Measurements from ENCODE around the gene C10orf105. TPM values are rescaled to one million over a fixed set of nuclear protein-coding genes. Genes with fewer than 3 reads are reported as not detected.

C10orf105 gene
- total RNA-seq, 2 experiments from 2014 or later: 0.25 to 0.36 TPM

DNA sequence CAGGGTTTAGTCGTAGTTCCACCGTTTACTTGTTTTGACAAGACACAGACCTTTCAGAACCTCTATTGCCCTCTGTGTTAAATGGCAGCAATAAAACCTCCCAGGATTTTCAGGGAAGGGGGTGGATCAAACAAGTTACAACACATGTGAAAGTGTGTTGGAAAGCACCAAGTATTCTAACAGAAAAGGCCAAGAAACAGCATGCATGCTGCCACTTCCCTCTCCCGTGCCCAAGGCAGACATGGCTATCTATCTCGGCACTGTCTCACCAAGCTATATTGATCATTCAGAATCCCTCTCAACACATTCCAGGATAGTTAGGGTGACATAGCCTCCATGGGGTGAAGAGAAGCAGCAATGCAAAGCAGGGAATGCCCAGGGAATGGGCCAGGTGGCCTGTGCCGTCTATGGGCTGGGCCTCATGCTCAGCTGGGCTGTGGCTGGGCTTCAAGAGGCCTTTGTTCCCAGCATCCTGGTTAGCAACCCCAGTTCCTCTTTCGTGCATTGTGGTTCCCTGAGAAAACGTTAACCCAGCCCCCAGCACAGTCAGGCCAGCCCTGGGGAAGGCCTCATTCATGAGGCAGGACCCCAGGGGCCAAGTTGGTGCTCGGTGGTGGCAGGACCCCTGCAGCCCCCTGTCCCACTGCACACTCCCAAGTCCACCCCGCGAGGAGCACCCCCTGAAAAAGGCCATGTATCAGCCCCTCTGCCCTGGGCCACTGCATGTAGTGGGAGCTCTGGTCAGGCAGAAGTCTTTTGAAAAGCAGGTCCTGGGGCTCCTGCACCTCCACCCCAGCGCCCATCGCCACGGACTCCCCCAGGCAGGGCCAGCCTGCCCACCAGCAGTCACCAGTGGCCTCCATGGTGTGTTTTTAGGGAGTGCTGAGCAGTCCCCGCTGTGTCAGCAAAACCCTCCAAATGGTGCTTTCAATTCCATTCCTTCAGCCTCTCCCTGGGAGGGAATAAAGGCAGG, 28.3 kb upstream of the C10orf105 start:
- Mint-ChIP-seq H3K4me1 (ENCODE audit: low read depth) (peaks cover 97% of the 10 kb centered on the region), H3K4me3 (peak overlapping the region; percentile 62), H3K9me3 (no peaks in the 10 kb centered on the region), H3K27me3 (no peaks in the 10 kb centered on the region), H3K27ac (peak overlapping the region; percentile 96), H3K36me3 (ENCODE audit: low read depth) (peaks cover 39% of the 10 kb centered on the region)
- CTCF ChIA-PET: interaction anchor here (0.9 to 4.8 kb wide), 10 partner anchors 10 to 40 kb away, joined by 3 to 27 read pairs (median 4); partner anchors contain the start of gene VSIR
- POLR2A ChIA-PET: interaction anchor here (0.9 to 19.3 kb wide), 15 partner anchors 7 to 371 kb away, joined by 3 to 416 read pairs (median 10); partner anchors contain the start of genes PSAP and VSIR
- ATAC-seq (ENCODE audit: poor library complexity) (no peak), DNase-seq (peak in 3 of 14 experiments; percentile 37 to 57 (median 56))
- peaks cover 100% of the 10 kb centered on the region for H3K4me1 ChIP-seq (ENCODE audit: insufficient read depth, low read length)
- peaks cover 32% of the 10 kb centered on the region for H3K36me3 ChIP-seq (ENCODE audit: insufficient read depth, low read length)
- intact Hi-C loops (cut with DNase I, micrococcal nuclease): loop anchor here (1.0 to 2.0 kb wide), 4 partner anchors 9 to 25 kb away; partner anchors contain the start of gene VSIR (in 2 of the 2)
- no peaks in the 10 kb centered on the region for H3K27me3 ChIP-seq (ENCODE audit: control insufficient read depth in 1 of 2, insufficient read depth in 2 of 2, low read length in 2 of 2)
- H3K27ac ChIP-seq (ENCODE audit: low read depth in 1 of 2, low read length in 2 of 2): peak overlapping the region; percentile 74 to 75
- TF ChIP-seq CTCF (IDR thresholded peaks at IDR 0.05): no peak
- no peaks in the 10 kb centered on the region for H3K9me3 ChIP-seq (ENCODE audit: control insufficient read depth in 1 of 2, insufficient read depth in 1 of 2, low read length in 2 of 2)
- H3K4me3 ChIP-seq (ENCODE audit: low read length): no peak overlapping the region

DNA sequence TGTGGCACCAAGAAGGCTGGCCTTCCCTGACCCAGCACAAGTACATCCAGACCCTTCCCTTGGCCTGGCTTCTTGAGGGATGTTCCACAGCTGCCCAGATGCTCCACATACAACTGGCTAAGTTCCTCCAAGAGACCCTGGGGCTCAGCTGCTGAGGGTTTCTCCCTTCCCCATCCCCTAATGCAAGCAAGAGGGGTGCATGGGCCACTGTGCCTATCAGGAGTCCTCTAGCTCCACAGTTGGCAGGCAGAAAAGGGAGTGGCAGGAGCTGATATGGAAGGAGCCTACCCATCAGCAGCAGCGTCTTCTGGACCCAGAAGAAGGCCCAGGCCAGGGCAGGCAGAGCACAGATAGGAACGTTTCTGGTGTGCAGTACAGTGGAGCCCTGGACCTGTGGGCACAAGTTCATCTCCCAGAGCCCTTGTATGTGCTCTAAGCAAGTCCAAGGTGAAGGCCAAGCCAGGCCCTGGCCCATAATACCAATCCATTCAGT, 27.5 kb upstream of the C10orf105 start:
- CTCF ChIA-PET: interaction anchor here (0.9 to 4.8 kb wide), 4 partner anchors 10 to 39 kb away, joined by 3 to 27 read pairs (median 4); partner anchors contain the start of gene VSIR
- Histone ChIP-seq H3K4me3 (ENCODE audit: low read length) (no peak overlapping the region), H3K27ac (ENCODE audit: low read depth in 1 of 2, low read length in 2 of 2) (peak overlapping the region; percentile 74 to 75), H3K27me3 (ENCODE audit: control insufficient read depth in 1 of 2, insufficient read depth in 2 of 2, low read length in 2 of 2) (no peaks in the 10 kb centered on the region), H3K4me1 (ENCODE audit: insufficient read depth, low read length) (peaks cover 100% of the 10 kb centered on the region), H3K36me3 (ENCODE audit: insufficient read depth, low read length) (peaks cover 25% of the 10 kb centered on the region), H3K9me3 (ENCODE audit: control insufficient read depth in 1 of 2, insufficient read depth in 1 of 2, low read length in 2 of 2) (no peaks in the 10 kb centered on the region)
- Mint-ChIP-seq H3K9me3 (no peaks in the 10 kb centered on the region), H3K36me3 (ENCODE audit: low read depth) (peaks cover 32% of the 10 kb centered on the region), H3K27me3 (no peaks in the 10 kb centered on the region), H3K27ac (peak overlapping the region; percentile 96), H3K4me3 (peak overlapping the region; percentile 62), H3K4me1 (ENCODE audit: low read depth) (peaks cover 97% of the 10 kb centered on the region)
- no peak for TF ChIP-seq CTCF (IDR thresholded peaks at IDR 0.05)
- intact Hi-C loops (cut with DNase I, micrococcal nuclease): no loop called here
- no peak for ATAC-seq (ENCODE audit: poor library complexity)
- DNase-seq: no peak
- POLR2A ChIA-PET: interaction anchor here (1.2 to 19.3 kb wide), 5 partner anchors 10 to 52 kb away, joined by 3 to 416 read pairs (median 20); partner anchors contain the start of gene VSIR

GRCh38 chr10:71746344-71747037, 26.9 kb upstream of the C10orf105 start:
- intact Hi-C loops (cut with DNase I, micrococcal nuclease): no loop called here

More at GRCh38 chr10:71746344-71747037, 26.9 kb upstream of the C10orf105 start:
- H3K36me3 Mint-ChIP-seq (ENCODE audit: low read depth): peaks cover 26% of the 10 kb centered on the region
- peaks cover 97% of the 10 kb centered on the region for H3K4me1 Mint-ChIP-seq (ENCODE audit: low read depth)
- Histone ChIP-seq H3K4me1 (ENCODE audit: insufficient read depth, low read length) (peaks cover 100% of the 10 kb centered on the region), H3K36me3 (ENCODE audit: insufficient read depth, low read length) (peaks cover 19% of the 10 kb centered on the region), H3K4me3 (ENCODE audit: low read length) (no peak overlapping the region), H3K27ac (ENCODE audit: low read depth in 1 of 2, low read length in 2 of 2) (peak overlapping the region; percentile 74 to 75), H3K9me3 (ENCODE audit: control insufficient read depth in 1 of 2, insufficient read depth in 1 of 2, low read length in 2 of 2) (no peaks in the 10 kb centered on the region), H3K27me3 (ENCODE audit: control insufficient read depth in 1 of 2, insufficient read depth in 2 of 2, low read length in 2 of 2) (no peaks in the 10 kb centered on the region)
- CTCF ChIA-PET: interaction anchor here (0.9 to 4.8 kb wide), 4 partner anchors 11 to 38 kb away, joined by 3 to 27 read pairs (median 4); partner anchors contain the start of gene VSIR
- H3K9me3 Mint-ChIP-seq: no peaks in the 10 kb centered on the region
- H3K4me3 Mint-ChIP-seq: peak overlapping the region; percentile 35
- DNase-seq (peak in 5 of 14 experiments; percentile 36 to 60 (median 51)), ATAC-seq (ENCODE audit: poor library complexity) (no peak)
- no peak for TF ChIP-seq CTCF (IDR thresholded peaks at IDR 0.05)
- H3K27me3 Mint-ChIP-seq: no peaks in the 10 kb centered on the region
- H3K27ac Mint-ChIP-seq: peak overlapping the region; percentile 96
- POLR2A ChIA-PET: interaction anchor here (1.2 to 19.3 kb wide), 5 partner anchors 11 to 51 kb away, joined by 3 to 416 read pairs (median 20); partner anchors contain the start of gene VSIR
